Adrenal gland (tissue), 12 donors: ENCODE data around the gene ZNF506. TPM values are rescaled to one million over a fixed set of nuclear protein-coding genes. Genes with fewer than 3 reads are reported as not detected.
A peak's percentile ranks its signal among the peaks of the same experiment; 100 is the strongest.
"Not testable (repeated sequence)": the region's sequence is repeated elsewhere in the genome, so short reads cannot be mapped to it uniquely, and the experiment has no call there.

ENCODE experiments used
- DNase-seq, 7 donors: peaks; one replicate each; pipeline ENCODE4 v3.0.0-alpha.2; 2019 to 2020
- H3K27ac ChIP-seq, 5 donors: fragments of 200-600 bp; sonication (generic) in 4 of 5; 1 replicate in 3 of 5; 2 replicates in 2 of 5; pipeline versions ENCODE4 v1.5.1 to v1.8.0; 2016 to 2020; ENCODE audit warnings: mild to moderate bottlenecking in 1 of 5
- H3K27me3 ChIP-seq: fragments of 200-600 bp; 2 replicates; pipeline ENCODE4 v1.8.0; 2021
- H3K36me3 ChIP-seq, 2 donors: fragments of 200-600 bp; replicated peaks in 1 of 2; 1 replicate in 1 of 2; 2 replicates in 1 of 2; pipeline versions ENCODE4 v1.5.1 to v1.8.0; 2018 to 2022
- H3K4me1 ChIP-seq, 2 donors: fragments of 200-600 bp; replicated peaks in 1 of 2; 1 replicate in 1 of 2; 2 replicates in 1 of 2; pipeline versions ENCODE4 v1.5.1 to v1.8.0; 2018 to 2021
- H3K4me3 ChIP-seq, 4 donors: fragments of 200-600 bp; sonication (generic) in 3 of 4; one replicate each; pipeline ENCODE4 v1.5.1; 2016 to 2018
- H3K9me3 ChIP-seq, 3 donors: fragments of 200-600 bp; sonication (generic) in 1 of 3; replicated peaks in 1 of 3; 1 replicate in 2 of 3; 2 replicates in 1 of 3; pipeline versions ENCODE4 v1.5.1 to v1.8.0; 2016 to 2021
- CTCF ChIP-seq, 6 experiments: fragments of 450-650 bp in 4 of 6; fragments of 200-600 bp in 2 of 6; sonication (generic) in 1 of 6; IDR thresholded peaks; 1 replicate in 5 of 6; 2 replicates in 1 of 6; pipeline versions ENCODE4 v1.5.1 to v1.8.0; 2016 to 2021; ENCODE audit warnings: antibody characterized with exemption in 6 of 6, mild to moderate bottlenecking in 2 of 6, moderate library complexity in 1 of 6
- POLR2A ChIP-seq, 2 donors: fragments of 450-650 bp; IDR thresholded peaks; one replicate each; pipeline ENCODE4 v1.6.1; 2017; ENCODE audit warnings: antibody characterized with exemption in 2 of 2, mild to moderate bottlenecking in 2 of 2, moderate library complexity in 1 of 2
- WGBS, 4 donors: extraction: QIAGEN DNeasy Blood & Tissue Kit in 2 of 4; methylation state at CpG; one replicate each; pipeline versions ENCODE4 v1.1.5 to v1.1.7; 2013 to 2017; 5-methylcytosine and 5-hydroxymethylcytosine counted together
- intact Hi-C, 2 donors: fragments of 100-400 bp; cut with DNase I; formaldehyde crosslinking; loops; one replicate each; pipeline versions ENCODE4 v1.14.1 to v1.15.0; 2022 to 2023
- polyA plus RNA-seq, 3 donors: library from polyadenylated mRNA; stranded (reverse); fragments of 200-250 nt in 2 of 3; fragments of 350-450 nt in 1 of 3; fragmentation: Illumina TruSeq in 1 of 3; extraction: RNeasy Lipid Tissue Mini Kit (QIAGEN cat#74804) in 1 of 3; gene quantifications; one replicate each; pipeline ENCODE4 v1.2.3, GENCODE V29; 2013 to 2014
- total RNA-seq, 9 donors: library from RNA; depleted of rRNA in 4 of 9; stranded (reverse); fragments of >200 nt in 4 of 9; fragments of 120-200 nt in 1 of 9; fragmentation: NEBNext Ultra II Directional in 1 of 9; extraction: Animal tissue kit (Norgen Biotek cat#: 25700) in 1 of 9; gene quantifications; one replicate each; pipeline versions ENCODE4 v1.1.0 to v1.2.4, GENCODE V29; 2013 to 2023
- donor health status: healthy with polysubstance abuse.
- donor health status: Bipolar disorder and iron deficiency.
- donor health status: DM: yes; HTN: yes; CAD: no.
- donor health status: DM: no; HTN: no; CAD: no.
- donor health status: DM: no; HTN: no; CAD: no.
- donor health status: DM: yes; HTN: yes; CAD: no.

The ZNF506 gene
- total and polyA plus RNA-seq, 12 donors, result 4.7 to 38.6 (median 21.2) TPM

GRCh38 chr19:19746286-19747213, 75.0 kb downstream of the ZNF506 start:
- Histone ChIP-seq H3K4me3 (no peak overlapping the region), H3K9me3 (no peaks in the 10 kb centered on the region), H3K27ac (no peak overlapping the region), H3K4me1 (no peaks in the 10 kb centered on the region), H3K36me3 (no peaks in the 10 kb centered on the region), H3K27me3 (no peaks in the 10 kb centered on the region)
- intact Hi-C loops, result no loop called here
- WGBS, 4 donors, result 62 to 70% (median 67%) methylated on average over 10 to 15 of the region's 15 CpGs
- DNase-seq, result peak in 1 of 7 donors; percentile 28
- TF ChIP-seq POLR2A (IDR thresholded peaks at IDR 0.05), result no peak
- TF ChIP-seq CTCF (IDR thresholded peaks at IDR 0.05), result no peak

- TF ChIP-seq POLR2A (IDR thresholded peaks at IDR 0.05) (no peak), CTCF (IDR thresholded peaks at IDR 0.05) (no peak)
- H3K9me3 ChIP-seq, result no peaks in the 10 kb centered on the region
- no peak overlapping the region for H3K4me3 ChIP-seq
- 76 to 89% (median 82%) methylated on average over 5 to 17 of the region's 17 CpGs for WGBS, 4 donors
- DNase-seq, result peak in 1 of 7 donors; percentile 39
- no peaks in the 10 kb centered on the region for H3K4me1 ChIP-seq
- no peak overlapping the region for H3K27ac ChIP-seq
- intact Hi-C loops, result no loop called here
- H3K27me3 ChIP-seq, result no peaks in the 10 kb centered on the region
- no peaks in the 10 kb centered on the region for H3K36me3 ChIP-seq
Observed at GRCh38 chr19:19745496-19746285, 75.9 kb downstream of the ZNF506 start.

- Histone ChIP-seq H3K9me3 (no peaks in the 10 kb centered on the region), H3K27me3 (no peaks in the 10 kb centered on the region), H3K4me3 (no peak overlapping the region), H3K36me3 (no peaks in the 10 kb centered on the region), H3K4me1 (no peaks in the 10 kb centered on the region), H3K27ac (no peak overlapping the region)
- WGBS, 4 donors, result 88 to 91% (median 89%) methylated on average over 4 to 17 of the region's 17 CpGs
- intact Hi-C loops, result no loop called here
- TF ChIP-seq CTCF (IDR thresholded peaks at IDR 0.05), result no peak
- peak in 1 of 7 donors; percentile 25 for DNase-seq
Observed at GRCh38 chr19:19744641-19745040, 76.9 kb downstream of the ZNF506 start.

- 70 to 83% (median 81%) methylated on average over 6 of the region's 6 CpGs for WGBS, 4 donors
Observed at GRCh38 chr19:19743921-19744320, 77.6 kb downstream of the ZNF506 start.

More at GRCh38 chr19:19743921-19744320, 77.6 kb downstream of the ZNF506 start:
- DNase-seq, H3K27ac ChIP-seq, H3K27me3 ChIP-seq, H3K4me3 ChIP-seq, H3K36me3 ChIP-seq, H3K9me3 ChIP-seq, intact Hi-C loops, H3K4me1 ChIP-seq: not testable (repeated sequence)
